SU-DHL-6 (cell line): ENCODE measurements around the gene C1orf232.

ENCODE experiments used
- H2AFZ ChIP-seq: fragments of 200-600 bp; sonication (generic); 2 replicates; pipeline ENCODE4 v1.6.1; 2014; ENCODE audit warnings: low read depth, mild to moderate bottlenecking, moderate library complexity, mixed read lengths, antibody characterized with exemption, low read length; ENCODE audit not compliant: severe bottlenecking
- H3F3A ChIP-seq: fragments of 200-600 bp; shearing (Covaris generic); 2 replicates; pipeline ENCODE4 v1.6.0; 2016; ENCODE audit warnings: antibody characterized with exemption, mild to moderate bottlenecking; ENCODE audit not compliant: insufficient read depth
- H3K27ac ChIP-seq: fragments of 200-600 bp; sonication (generic); 2 replicates; pipeline ENCODE4 v1.5.1; 2016; ENCODE audit warnings: low read depth, mild to moderate bottlenecking, low read length, moderate library complexity, mixed read lengths
- H3K27me3 ChIP-seq: fragments of 200-600 bp; sonication (generic), shearing (Covaris generic); 2 replicates; pipeline ENCODE4 v1.6.0; 2014; ENCODE audit warnings: mild to moderate bottlenecking, low read length
- H3K36me3 ChIP-seq: fragments of 200-600 bp; sonication (generic); 2 replicates; pipeline ENCODE4 v1.6.1; 2014; ENCODE audit warnings: mild to moderate bottlenecking, low read length, mixed read lengths
- H3K4me2 ChIP-seq: fragments of 300-600, 200-600 bp; shearing (Covaris generic), sonication (generic); 2 replicates; pipeline ENCODE4 v1.6.0; 2014; ENCODE audit warnings: low read length, low read depth, mild to moderate bottlenecking; ENCODE audit not compliant: poor library complexity, severe bottlenecking
- H3K4me3 ChIP-seq: fragments of 200-600 bp; sonication (generic); 2 replicates; pipeline ENCODE4 v1.5.1; 2014; ENCODE audit warnings: antibody characterized with exemption, low read length, mild to moderate bottlenecking, mixed read lengths; ENCODE audit not compliant: insufficient read depth, poor library complexity, severe bottlenecking
- H3K79me2 ChIP-seq: fragments of 200-600 bp; sonication (generic); 2 replicates; pipeline ENCODE4 v1.6.1; 2014; ENCODE audit warnings: mild to moderate bottlenecking, low read length, moderate library complexity; ENCODE audit not compliant: insufficient read depth
- H3K9ac ChIP-seq: fragments of 200-600 bp; sonication (generic); 2 replicates; pipeline ENCODE4 v1.7.0; 2014; ENCODE audit warnings: mild to moderate bottlenecking, low read length
- H3K9me2 ChIP-seq: fragments of 200-600 bp; sonication (generic); replicated peaks from 2 replicates; pipeline ENCODE4 v1.6.1; 2014; ENCODE audit warnings: low read length; ENCODE audit not compliant: insufficient read depth
- H3K9me3 ChIP-seq: fragments of 200-600 bp; sonication (generic); 2 replicates; pipeline ENCODE4 v1.6.1; 2014; ENCODE audit warnings: low read length, mixed read lengths; ENCODE audit not compliant: insufficient read depth
- H4K20me1 ChIP-seq: fragments of 200-600 bp; sonication (generic); 2 replicates; pipeline ENCODE4 v1.6.1; 2014; ENCODE audit warnings: low read depth, mild to moderate bottlenecking, antibody characterized with exemption, low read length, moderate library complexity, mixed read lengths
- EZH2phosphoT487 ChIP-seq: fragments of 200-600 bp; sonication (generic), shearing (Covaris generic); conservative IDR thresholded peaks from 2 replicates; pipeline ENCODE4 v1.6.1; 2018; ENCODE audit warnings: mild to moderate bottlenecking, antibody characterized with exemption, low read length, moderate library complexity, mixed read lengths
- TF ChIP-seq, protein P1 (sequence below): fragments of 200-600 bp; sonication (generic); IDR thresholded peaks from one replicate; pipeline ENCODE4 v1.5.1; 2017; ENCODE audit warnings: antibody characterized with exemption, mild to moderate bottlenecking, low read length, moderate library complexity; ENCODE audit not compliant: insufficient read depth, poor library complexity, severe bottlenecking

C1orf232 gene

DNA sequence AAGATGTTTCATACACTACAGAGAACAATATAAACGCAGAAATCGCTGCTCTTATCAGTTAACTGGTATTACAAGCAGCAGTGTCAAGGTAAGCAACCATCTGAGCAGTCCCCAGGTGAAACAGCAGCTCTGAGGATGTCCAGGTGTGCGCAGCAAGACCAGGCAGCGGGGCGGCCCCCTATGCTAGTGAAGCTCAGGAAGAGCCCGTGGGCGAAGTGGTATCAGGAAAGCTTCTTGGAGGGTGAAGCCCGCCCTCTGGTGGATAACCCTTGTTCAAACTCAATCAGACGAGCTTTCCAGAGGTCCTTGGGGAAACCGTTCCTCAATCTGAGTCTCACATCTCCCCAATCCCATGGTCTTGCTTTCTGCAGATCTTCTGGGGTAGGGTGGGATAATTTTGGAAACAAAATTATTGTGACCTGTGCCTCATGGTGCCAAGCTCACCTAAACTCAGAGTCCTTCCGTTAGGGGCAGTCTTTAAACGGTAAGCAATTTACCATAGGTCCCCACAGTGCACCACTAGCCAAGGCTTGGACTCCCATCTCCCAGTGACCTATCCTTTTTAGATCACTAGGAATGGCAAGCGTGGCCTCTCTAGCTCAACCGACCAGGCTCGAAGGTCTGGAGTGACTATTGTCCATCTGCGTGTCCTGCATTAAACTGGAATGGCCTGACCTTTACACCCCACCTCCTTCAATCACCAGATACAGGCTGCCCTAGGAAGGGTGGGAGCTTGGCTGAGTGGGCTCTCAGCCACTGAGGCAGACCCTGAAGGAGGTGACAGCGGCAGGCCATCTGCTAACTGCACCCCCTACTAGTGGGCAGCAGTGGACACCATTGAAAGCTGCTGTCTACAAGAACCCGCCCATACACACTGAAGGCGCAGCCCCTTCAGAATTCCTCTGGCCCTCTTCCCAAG lies 23.5 kb downstream of the C1orf232 start:
- Histone ChIP-seq H3K79me2 (no peaks in the 10 kb centered on the region), H2AFZ (no peak overlapping the region)

DNA sequence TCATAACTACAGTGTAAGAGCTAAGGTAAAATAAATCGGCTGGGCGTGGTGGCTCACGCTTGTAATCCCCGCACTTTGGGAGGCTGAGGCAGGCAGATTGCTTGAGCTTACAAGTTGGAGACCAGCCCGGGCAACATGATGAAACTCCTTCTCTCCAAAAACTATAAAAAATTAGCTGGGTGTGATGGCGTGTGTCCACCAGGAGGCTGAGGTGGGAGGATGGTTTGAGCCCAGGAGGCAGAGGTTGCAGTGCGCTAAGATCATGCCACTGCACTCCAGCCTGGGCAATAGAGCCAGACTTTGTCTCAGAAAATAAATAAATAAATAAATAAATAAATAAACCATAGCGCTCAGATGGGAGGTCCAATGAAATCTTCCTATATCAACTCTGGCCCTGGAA lies 26.6 kb downstream of the C1orf232 start:
- TF ChIP-seq, protein P1, sequence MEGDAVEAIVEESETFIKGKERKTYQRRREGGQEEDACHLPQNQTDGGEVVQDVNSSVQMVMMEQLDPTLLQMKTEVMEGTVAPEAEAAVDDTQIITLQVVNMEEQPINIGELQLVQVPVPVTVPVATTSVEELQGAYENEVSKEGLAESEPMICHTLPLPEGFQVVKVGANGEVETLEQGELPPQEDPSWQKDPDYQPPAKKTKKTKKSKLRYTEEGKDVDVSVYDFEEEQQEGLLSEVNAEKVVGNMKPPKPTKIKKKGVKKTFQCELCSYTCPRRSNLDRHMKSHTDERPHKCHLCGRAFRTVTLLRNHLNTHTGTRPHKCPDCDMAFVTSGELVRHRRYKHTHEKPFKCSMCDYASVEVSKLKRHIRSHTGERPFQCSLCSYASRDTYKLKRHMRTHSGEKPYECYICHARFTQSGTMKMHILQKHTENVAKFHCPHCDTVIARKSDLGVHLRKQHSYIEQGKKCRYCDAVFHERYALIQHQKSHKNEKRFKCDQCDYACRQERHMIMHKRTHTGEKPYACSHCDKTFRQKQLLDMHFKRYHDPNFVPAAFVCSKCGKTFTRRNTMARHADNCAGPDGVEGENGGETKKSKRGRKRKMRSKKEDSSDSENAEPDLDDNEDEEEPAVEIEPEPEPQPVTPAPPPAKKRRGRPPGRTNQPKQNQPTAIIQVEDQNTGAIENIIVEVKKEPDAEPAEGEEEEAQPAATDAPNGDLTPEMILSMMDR, result no peak
- TF ChIP-seq EZH2phosphoT487, result no peak
- no peaks in the 10 kb centered on the region for H3K9me3 ChIP-seq
- no peak overlapping the region for H3K4me3 ChIP-seq
- H3K27me3 ChIP-seq, result no peaks in the 10 kb centered on the region
- no peaks in the 10 kb centered on the region for H3K36me3 ChIP-seq
- no peak overlapping the region for H3K9ac ChIP-seq
- H4K20me1 ChIP-seq, result no peaks in the 10 kb centered on the region
- no peak overlapping the region for H3K27ac ChIP-seq
- no peaks in the 10 kb centered on the region for H3K79me2 ChIP-seq
- H3F3A ChIP-seq, result no peaks in the 10 kb centered on the region; the same call in 1 of the 2 replicates
- no peaks in the 10 kb centered on the region for H3K9me2 ChIP-seq
- H3K4me2 ChIP-seq, result no peak overlapping the region
- H2AFZ ChIP-seq, result no peak overlapping the region

More for the DNA sequence above, 23.5 kb downstream of the C1orf232 start:
- no peaks in the 10 kb centered on the region for H3K27me3 ChIP-seq
- H3K36me3 ChIP-seq, result no peaks in the 10 kb centered on the region
- no peak overlapping the region for H3K9ac ChIP-seq
- no peaks in the 10 kb centered on the region for H3K9me3 ChIP-seq
- no peak overlapping the region for H3K4me2 ChIP-seq
- no peak overlapping the region for H3K4me3 ChIP-seq
- no peaks in the 10 kb centered on the region for H4K20me1 ChIP-seq
- no peaks in the 10 kb centered on the region; the same call in 1 of the 2 replicates for H3F3A ChIP-seq
- TF ChIP-seq, protein P1, result peak; percentile 70
- no peak for TF ChIP-seq EZH2phosphoT487
- H3K27ac ChIP-seq, result no peak overlapping the region
- no peaks in the 10 kb centered on the region for H3K9me2 ChIP-seq

DNA sequence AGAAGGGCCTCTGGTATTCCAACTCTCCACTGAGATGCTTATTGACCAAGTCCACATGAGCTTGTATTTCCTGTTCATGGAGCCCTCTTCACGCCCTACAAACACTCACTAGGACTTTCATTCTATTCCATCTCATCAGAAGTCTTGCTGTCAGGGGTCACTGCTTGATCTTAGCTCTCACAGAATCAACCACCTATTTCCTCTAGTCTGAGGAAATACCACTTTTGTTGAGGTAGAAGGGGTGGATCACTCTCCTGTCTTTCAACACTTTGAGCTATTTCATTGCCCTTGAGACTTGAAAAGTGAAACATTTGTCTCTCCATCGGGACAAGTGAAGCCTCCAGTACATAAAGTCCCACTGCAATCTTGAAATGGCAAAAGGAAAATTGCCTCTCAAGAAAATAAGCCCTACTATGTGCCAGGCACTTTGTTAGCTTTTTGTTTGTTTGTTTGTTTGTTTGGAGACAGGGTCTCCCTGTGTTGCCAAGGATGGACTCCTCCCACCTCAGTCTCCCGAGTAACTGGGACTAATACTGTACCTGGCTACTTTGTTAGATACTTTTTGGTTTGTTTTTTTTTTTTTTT lies 29.7 kb downstream of the C1orf232 start:
- H3K36me3 ChIP-seq, result no peaks in the 10 kb centered on the region
- H2AFZ ChIP-seq, result no peak overlapping the region
- no peak overlapping the region for H3K4me3 ChIP-seq
- TF ChIP-seq, protein P1, result no peak
- TF ChIP-seq EZH2phosphoT487, result no peak
- no peaks in the 10 kb centered on the region for H3K9me2 ChIP-seq
- H3K27me3 ChIP-seq, result no peaks in the 10 kb centered on the region
- H3K9ac ChIP-seq, result no peak overlapping the region
- H3F3A ChIP-seq, result no peaks in the 10 kb centered on the region
- H3K79me2 ChIP-seq, result no peaks in the 10 kb centered on the region
- no peaks in the 10 kb centered on the region for H4K20me1 ChIP-seq
- no peaks in the 10 kb centered on the region for H3K9me3 ChIP-seq
- no peak overlapping the region for H3K27ac ChIP-seq
- H3K4me2 ChIP-seq, result no peak overlapping the region
